Aorta (tissue), 5 donors: ENCODE measurements around the gene ZNF333. TPM values are rescaled to one million over a fixed set of nuclear protein-coding genes. Genes with fewer than 3 reads are reported as not detected.
"Not testable (repeated sequence)": the region's sequence is repeated elsewhere in the genome, so short reads cannot be mapped to it uniquely, and the experiment has no call there.

Source experiments
- ATAC-seq: fragments of 200-7000 bp; cut with Tn5 transposase; one replicate; pipeline ENCODE4 v1.9.1; 2022; ENCODE audit warnings: moderate library complexity; ENCODE audit not compliant: low FRiP score
- DNase-seq, 2 donors: peaks; one replicate each; pipeline ENCODE4 v3.0.0-alpha.2; 2020
- H3K27ac ChIP-seq, 2 donors: one replicate each; pipeline ENCODE4 v1.5.1; 2013; ENCODE audit warnings: low read length in 2 of 2, mild to moderate bottlenecking in 2 of 2, moderate library complexity in 2 of 2, control low read depth in 1 of 2, inconsistent platforms in 1 of 2, low read depth in 1 of 2
- H3K27me3 ChIP-seq, 2 donors: one replicate each; pipeline ENCODE4 v1.6.1; 2013; ENCODE audit warnings: control low read depth in 1 of 2, low read length in 1 of 2, mild to moderate bottlenecking in 1 of 2, moderate library complexity in 1 of 2; ENCODE audit not compliant: insufficient read depth in 2 of 2, control insufficient read depth in 1 of 2
- H3K36me3 ChIP-seq, 2 donors: one replicate each; pipeline ENCODE4 v1.6.1; 2013; ENCODE audit warnings: control low read depth in 1 of 2, low read length in 1 of 2, mild to moderate bottlenecking in 1 of 2; ENCODE audit not compliant: insufficient read depth in 2 of 2, control insufficient read depth in 1 of 2
- H3K4me1 ChIP-seq, 2 donors: one replicate each; pipeline ENCODE4 v1.6.1; 2013; ENCODE audit warnings: low read length in 2 of 2, control low read depth in 1 of 2, mild to moderate bottlenecking in 1 of 2, moderate library complexity in 1 of 2; ENCODE audit not compliant: insufficient read depth in 2 of 2, control insufficient read depth in 1 of 2
- H3K4me3 ChIP-seq, 2 donors: one replicate each; pipeline ENCODE4 v1.5.1; 2013; ENCODE audit warnings: low read length in 2 of 2, control low read depth in 1 of 2, mild to moderate bottlenecking in 1 of 2
- H3K9me3 ChIP-seq: one replicate; pipeline ENCODE4 v1.6.1; 2013; ENCODE audit warnings: mild to moderate bottlenecking, low read length; ENCODE audit not compliant: control insufficient read depth
- WGBS, 2 donors: extraction: QIAGEN DNeasy Blood & Tissue Kit; methylation state at CpG; one replicate each; pipeline ENCODE4 v1.1.7; 2013; 5-methylcytosine and 5-hydroxymethylcytosine counted together
- intact Hi-C, 2 donors: fragments of 100-400 bp; cut with DNase I; formaldehyde crosslinking; loops; one replicate each; pipeline versions ENCODE4 v1.14.2 to v1.15.0; 2022
- polyA plus RNA-seq, 2 donors: library from polyadenylated mRNA; stranded (reverse); fragments of 200-250 nt; gene quantifications; one replicate each; pipeline ENCODE4 v1.2.3, GENCODE V29; 2013
- total RNA-seq, 2 donors: library from RNA; stranded (reverse); fragmentation: NEBNext Ultra II Directional; extraction: Animal tissue kit (Norgen Biotek cat#: 25700); gene quantifications; one replicate each; pipeline ENCODE4 v1.2.1, GENCODE V29; 2021
- donor health status: healthy with polysubstance abuse.
- donor health status: Bipolar disorder and iron deficiency.
- donor health status: DM: no; HTN: no; CAD: no.
- donor health status: DM: no; HTN: no; CAD: no.
- donor health status: DM: yes; HTN: yes; CAD: no.

Gene ZNF333
- total and polyA plus RNA-seq, 4 donors = 5.6 to 33.6 (median 29.3) TPM

DNA sequence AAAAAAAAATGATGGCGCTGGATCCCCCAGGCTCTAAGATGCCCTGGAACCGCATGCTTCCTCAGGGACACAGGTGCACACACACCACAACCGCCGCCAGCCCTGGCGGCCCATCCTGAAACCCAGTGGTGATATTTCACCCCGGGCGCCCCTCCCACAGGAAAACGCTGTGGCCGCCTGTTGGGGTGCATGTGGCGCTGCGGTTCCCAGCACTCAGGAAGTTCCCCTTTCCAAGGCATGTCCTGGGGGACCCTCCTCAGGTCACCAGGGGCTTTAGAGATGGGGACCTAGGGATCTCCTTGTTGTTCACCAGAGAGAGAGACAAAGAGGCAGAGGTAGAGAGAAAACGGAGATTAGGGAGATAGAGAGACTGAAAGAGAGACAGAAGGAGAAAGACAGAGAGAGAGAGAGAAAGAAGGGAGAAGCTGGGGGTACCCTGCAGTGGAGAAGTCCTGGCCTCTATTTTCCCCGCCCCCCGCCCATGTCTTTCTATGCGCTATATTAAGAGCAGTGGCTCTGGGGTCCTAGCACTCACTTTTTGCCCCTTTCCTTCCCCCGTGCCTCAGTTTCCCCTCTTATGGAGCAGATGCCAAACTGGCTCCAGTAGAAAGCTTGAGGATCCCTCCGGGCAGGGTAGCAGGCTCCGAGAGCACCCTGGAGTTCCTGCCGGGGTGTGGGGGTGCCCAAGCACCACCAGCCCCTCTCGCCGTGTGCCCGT lies 86.2 kb downstream of the ZNF333 start:
- peak in 1 of 2 donors; percentile 74 for DNase-seq
- H3K27ac ChIP-seq = no peak overlapping the region
- no peaks in the 10 kb centered on the region for H3K27me3 ChIP-seq
- intact Hi-C loops = no loop called here
- WGBS, 2 donors = 5 to 6% methylated on average over 20 to 22 of the region's 22 CpGs
- H3K9me3 ChIP-seq = peaks cover 2% of the 10 kb centered on the region
- H3K36me3 ChIP-seq = no peaks in the 10 kb centered on the region
- H3K4me1 ChIP-seq = no peaks in the 10 kb centered on the region
- no peak for ATAC-seq
- H3K4me3 ChIP-seq = no peak overlapping the region

DNA sequence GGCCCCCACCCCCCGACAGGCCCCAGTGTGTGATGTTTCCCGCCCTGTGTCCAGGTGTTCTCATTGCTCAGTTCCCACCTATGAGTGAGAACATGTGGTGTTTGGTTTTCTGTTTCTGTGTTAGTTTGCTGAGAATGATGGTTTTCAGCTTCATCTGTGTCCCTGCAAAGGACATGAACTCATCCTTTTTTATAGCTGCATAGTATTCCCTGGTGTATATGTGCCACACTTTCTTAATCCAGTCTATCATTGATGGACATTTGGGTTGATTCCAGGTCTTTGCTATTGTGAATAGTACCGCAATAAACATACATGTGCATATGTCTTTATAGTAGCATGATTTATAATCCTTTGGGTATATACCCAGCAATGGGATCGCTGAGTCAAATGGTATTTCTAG lies 87.8 kb downstream of the ZNF333 start:
- H3K27ac ChIP-seq, H3K27me3 ChIP-seq, H3K36me3 ChIP-seq, H3K9me3 ChIP-seq, ATAC-seq, intact Hi-C loops, H3K4me1 ChIP-seq, H3K4me3 ChIP-seq: not testable (repeated sequence)
- peak in 1 of 2 donors; percentile 1 for DNase-seq
- WGBS, 2 donors = 92% methylated on average over 4 of the region's 4 CpGs

DNA sequence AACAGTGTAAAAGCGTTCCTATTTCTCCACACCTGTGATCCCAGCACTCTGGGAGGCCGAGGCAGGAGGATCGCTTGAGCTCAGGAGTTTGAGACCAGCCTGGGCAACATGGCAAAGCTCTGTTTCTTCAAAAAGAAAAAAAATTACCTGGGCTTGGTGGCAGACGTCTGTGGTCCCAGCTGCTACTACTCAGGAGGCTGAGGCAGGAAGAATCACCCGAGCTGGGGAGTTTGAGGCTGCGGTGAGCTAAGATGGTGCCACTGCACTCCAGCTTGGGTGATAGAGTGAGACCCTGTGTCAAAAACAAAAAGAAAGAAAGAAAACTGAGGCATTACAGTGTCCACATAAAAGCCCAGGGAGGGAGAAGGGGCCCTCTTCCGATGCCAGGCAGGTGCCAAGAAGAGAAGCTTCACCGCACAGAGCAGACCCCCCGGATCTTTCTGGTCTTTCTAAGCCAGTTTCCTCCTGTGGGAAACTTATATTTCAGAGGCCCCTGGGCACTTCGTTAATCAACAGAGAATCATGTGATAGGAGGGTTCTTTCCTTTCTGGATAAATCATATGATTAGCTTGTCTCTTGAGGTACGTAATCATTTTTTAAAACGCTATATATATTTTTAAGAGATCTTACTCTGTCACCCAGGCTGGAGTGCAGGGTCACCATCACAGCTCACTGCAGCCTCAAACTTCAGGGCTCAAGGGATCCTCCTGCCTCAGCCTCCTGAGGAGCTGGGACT lies 88.4 kb downstream of the ZNF333 start, which contains the start of gene ADGRE2:
Gene ADGRE2 (minus strand): TSS at position 451 of the 736 bp plus-strand sequence. CDS start 1,804 bp downstream, outside the sequence.
- H3K36me3 ChIP-seq, H3K4me3 ChIP-seq, H3K4me1 ChIP-seq, H3K27ac ChIP-seq, H3K9me3 ChIP-seq, H3K27me3 ChIP-seq, ATAC-seq, intact Hi-C loops: not testable (repeated sequence)
- peak in 1 of 2 donors; percentile 20 for DNase-seq
- WGBS, 2 donors = 63 to 64% methylated on average over 12 of the region's 12 CpGs

DNA sequence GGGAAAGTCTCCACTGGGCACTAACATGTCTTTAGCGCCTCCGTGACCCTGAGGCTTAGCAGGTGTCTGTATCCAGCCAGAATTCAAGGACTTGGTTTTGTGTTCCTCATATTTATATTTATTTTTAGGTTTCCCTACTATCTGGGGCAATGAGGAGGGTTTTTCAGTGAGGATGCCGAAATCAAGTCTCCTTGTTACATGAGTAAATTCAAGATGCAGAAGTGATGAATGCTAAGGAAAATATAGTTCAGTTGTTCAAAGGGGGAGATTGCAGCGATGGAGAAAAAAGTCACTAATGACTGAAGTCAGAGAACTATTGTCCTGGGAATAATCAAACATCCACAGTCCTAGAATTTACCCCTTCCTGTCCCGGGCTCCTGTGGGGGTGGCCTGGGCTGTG lies 89.3 kb downstream of the ZNF333 start:
- intact Hi-C loops = no loop called here
- WGBS, 2 donors = 35 to 36% methylated on average over 5 of the region's 5 CpGs

DNA sequence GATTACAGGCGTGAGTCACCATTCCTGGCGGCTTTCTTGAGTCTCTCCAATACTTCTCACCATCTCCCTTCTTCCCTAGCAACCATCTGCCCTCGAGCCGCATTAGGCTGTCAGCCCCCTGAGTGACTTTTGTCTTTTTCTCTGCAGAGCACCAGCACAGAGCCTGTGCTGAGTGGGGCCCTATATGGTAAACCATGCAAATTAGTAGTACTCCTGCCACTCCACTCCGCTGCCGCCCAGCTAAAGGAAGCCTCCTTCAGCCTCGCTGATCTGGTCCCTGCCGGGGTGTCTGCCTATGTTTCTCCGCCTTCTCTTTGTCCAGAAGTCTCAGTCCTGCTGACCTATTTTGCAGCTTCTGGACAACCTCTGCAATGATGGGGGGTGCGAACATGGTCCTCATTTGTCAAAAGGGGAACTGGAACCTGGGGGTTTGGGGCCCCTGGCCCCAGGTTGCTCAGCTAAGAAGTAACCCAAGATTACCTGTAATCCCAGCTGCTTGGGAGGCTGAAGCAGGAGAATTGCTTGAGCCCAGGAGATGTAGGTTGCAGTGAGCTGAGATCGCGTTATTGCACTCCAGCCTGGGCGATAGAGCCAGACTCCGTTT lies 90.9 kb downstream of the ZNF333 start:
- ATAC-seq, H3K36me3 ChIP-seq, intact Hi-C loops, H3K4me1 ChIP-seq, H3K27me3 ChIP-seq, H3K4me3 ChIP-seq, H3K27ac ChIP-seq, H3K9me3 ChIP-seq: not testable (repeated sequence)
- 72 to 76% methylated on average over 14 of the region's 14 CpGs for WGBS, 2 donors
- DNase-seq = peak in 1 of 2 donors; percentile 22

More for the DNA sequence above, 89.3 kb downstream of the ZNF333 start:
- DNase-seq = no peak
- H3K4me1 ChIP-seq = no peaks in the 10 kb centered on the region
- no peaks in the 10 kb centered on the region for H3K36me3 ChIP-seq
- ATAC-seq = no peak
- no peak overlapping the region for H3K4me3 ChIP-seq
- no peaks in the 10 kb centered on the region for H3K27me3 ChIP-seq
- H3K27ac ChIP-seq = no peak overlapping the region
- peaks cover 2% of the 10 kb centered on the region for H3K9me3 ChIP-seq

DNA sequence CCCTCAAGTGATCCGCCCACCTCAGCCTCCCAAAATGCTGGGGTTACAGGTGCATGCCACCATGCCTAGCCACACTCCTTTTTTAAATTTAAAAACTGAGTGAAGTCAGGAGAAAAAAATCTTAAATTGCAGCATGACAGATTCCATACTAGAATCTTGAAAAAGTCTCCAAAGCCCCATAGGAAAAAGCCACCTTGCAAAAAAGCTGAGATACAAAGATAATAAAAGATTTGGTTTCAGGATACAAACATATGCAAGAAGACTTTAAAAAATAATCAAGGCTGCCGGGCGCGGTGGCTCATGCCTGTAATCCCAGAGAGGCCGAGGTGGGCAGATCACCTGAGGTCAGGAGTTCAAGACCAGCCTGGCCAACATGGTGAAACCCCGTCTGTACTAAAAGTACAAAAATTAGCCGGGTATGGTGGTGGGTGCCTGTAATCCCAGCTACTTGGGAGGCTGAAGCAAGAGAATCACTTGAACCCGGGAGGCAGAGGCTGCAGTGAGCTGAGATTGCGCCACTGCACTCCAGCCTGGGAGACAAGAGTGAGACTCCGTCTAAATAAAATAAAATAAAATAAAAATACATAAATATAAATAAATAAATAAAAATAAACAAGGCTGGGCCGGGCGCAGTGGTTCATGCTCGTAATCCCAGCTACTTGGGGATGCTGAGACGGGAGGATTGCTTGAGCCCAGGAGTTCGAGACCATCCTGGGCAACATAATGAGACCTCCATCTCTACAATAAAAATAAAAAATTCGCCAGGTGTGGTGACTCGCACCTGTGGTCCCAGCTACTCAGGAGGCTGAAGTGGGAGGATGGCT lies 92.1 kb downstream of the ZNF333 start:
- H3K27me3 ChIP-seq, intact Hi-C loops, ATAC-seq, H3K36me3 ChIP-seq, H3K27ac ChIP-seq, H3K4me1 ChIP-seq, H3K9me3 ChIP-seq, H3K4me3 ChIP-seq: not testable (repeated sequence)
- DNase-seq = peak in 1 of 2 donors; percentile 49
- 90 to 91% methylated on average over 17 of the region's 17 CpGs for WGBS, 2 donors

DNA sequence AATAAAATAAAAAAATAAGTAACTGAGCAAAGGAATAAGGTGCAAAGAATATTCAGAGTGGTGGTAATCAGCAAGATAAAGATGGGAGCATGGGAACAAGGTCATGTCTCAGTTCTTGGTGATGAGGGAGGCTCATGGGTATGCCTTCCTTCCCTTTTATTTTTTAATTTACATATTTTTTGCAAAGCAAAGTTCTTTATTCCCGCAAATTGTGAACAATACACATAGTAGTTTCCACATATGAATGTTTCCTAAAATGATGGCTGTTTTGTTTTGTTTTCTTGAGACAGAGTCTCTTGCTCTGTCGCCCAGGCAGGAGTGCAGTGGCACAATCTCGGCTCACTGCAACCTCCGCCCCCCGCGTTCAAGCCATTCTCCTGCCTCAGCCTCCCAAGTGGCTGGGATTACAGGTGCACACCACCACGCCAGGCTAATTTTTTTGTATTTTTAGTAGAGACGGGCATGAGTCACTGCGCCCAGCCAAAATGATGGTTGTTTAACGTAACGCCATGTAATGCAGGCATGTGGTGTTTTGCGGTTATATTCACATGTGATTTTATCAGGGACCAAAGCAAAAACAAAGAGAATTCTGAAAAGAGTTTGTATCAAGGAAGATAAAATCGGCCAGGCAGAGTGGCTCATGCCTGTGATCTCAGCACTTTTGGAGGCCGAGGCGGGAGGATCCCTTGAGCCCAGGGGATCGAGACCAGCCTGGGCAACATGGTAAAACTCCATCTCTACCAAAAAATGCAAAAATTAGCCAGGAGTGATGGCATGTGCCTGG lies 93.0 kb downstream of the ZNF333 start:
- intact Hi-C loops = no loop called here
- no peaks in the 10 kb centered on the region for H3K36me3 ChIP-seq
- DNase-seq = peak in 1 of 2 donors; percentile 19
- H3K27me3 ChIP-seq = no peaks in the 10 kb centered on the region
- H3K4me1 ChIP-seq = no peaks in the 10 kb centered on the region
- ATAC-seq = no peak
- no peak overlapping the region for H3K27ac ChIP-seq
- WGBS, 2 donors = 86 to 88% methylated on average over 16 of the region's 16 CpGs
- H3K9me3 ChIP-seq = peaks cover 2% of the 10 kb centered on the region
- no peak overlapping the region for H3K4me3 ChIP-seq
